ENCODE data around the gene MOCOS.

Gene MOCOS

DNA sequence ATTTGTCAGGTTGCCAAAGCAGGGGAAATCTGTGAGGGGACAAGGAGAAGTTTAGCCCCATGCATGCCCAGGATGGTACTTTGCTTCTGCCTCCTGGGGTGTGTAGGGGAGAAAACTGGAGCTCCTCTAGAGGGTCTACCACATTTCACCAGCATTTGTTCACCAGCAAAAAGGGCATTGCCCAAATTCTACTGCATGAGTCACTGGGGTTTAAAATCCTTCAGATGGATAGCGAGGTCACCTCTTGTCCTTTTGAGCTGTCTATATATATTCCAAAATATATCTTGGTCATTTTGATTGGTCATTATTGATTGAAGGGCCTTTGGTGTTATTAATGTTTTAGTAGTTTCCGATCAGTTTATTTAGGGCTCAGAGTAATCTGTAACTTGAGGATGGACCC lies 128.9 kb downstream of the MOCOS start:
- TF ChIP-seq FOXM1 (IDR thresholded peaks at IDR 0.05; ENCODE audit: borderline replicate concordance, low read depth) (no peak), TCF12 (IDR thresholded peaks at IDR 0.05; ENCODE audit: low read depth) (no peak), EP300 (IDR thresholded peaks at IDR 0.05; ENCODE audit: borderline replicate concordance) (no peak), RAD21 (IDR thresholded peaks at IDR 0.05; ENCODE audit: low read depth) (no peak)
- TF ChIP-seq, protein P1, sequence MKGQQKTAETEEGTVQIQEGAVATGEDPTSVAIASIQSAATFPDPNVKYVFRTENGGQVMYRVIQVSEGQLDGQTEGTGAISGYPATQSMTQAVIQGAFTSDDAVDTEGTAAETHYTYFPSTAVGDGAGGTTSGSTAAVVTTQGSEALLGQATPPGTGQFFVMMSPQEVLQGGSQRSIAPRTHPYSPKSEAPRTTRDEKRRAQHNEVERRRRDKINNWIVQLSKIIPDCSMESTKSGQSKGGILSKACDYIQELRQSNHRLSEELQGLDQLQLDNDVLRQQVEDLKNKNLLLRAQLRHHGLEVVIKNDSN (IDR thresholded peaks at IDR 0.05): no peak
- TF ChIP-seq, protein P2, sequence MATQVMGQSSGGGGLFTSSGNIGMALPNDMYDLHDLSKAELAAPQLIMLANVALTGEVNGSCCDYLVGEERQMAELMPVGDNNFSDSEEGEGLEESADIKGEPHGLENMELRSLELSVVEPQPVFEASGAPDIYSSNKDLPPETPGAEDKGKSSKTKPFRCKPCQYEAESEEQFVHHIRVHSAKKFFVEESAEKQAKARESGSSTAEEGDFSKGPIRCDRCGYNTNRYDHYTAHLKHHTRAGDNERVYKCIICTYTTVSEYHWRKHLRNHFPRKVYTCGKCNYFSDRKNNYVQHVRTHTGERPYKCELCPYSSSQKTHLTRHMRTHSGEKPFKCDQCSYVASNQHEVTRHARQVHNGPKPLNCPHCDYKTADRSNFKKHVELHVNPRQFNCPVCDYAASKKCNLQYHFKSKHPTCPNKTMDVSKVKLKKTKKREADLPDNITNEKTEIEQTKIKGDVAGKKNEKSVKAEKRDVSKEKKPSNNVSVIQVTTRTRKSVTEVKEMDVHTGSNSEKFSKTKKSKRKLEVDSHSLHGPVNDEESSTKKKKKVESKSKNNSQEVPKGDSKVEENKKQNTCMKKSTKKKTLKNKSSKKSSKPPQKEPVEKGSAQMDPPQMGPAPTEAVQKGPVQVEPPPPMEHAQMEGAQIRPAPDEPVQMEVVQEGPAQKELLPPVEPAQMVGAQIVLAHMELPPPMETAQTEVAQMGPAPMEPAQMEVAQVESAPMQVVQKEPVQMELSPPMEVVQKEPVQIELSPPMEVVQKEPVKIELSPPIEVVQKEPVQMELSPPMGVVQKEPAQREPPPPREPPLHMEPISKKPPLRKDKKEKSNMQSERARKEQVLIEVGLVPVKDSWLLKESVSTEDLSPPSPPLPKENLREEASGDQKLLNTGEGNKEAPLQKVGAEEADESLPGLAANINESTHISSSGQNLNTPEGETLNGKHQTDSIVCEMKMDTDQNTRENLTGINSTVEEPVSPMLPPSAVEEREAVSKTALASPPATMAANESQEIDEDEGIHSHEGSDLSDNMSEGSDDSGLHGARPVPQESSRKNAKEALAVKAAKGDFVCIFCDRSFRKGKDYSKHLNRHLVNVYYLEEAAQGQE (IDR thresholded peaks at IDR 0.05; ENCODE audit: low read depth): no peak
